GM10266 (cell line): Measurements from ENCODE around the gene SSH3.
A peak's percentile ranks its signal among the peaks of the same experiment; 100 is the strongest.

ENCODE experiments used
- DNase-seq: peaks from one replicate; pipeline ENCODE4 v3.0.0; 2012; ENCODE audit errors: extremely low spot score
- TF ChIP-seq, protein P1 (sequence below): IDR thresholded peaks from 2 replicates; pipeline ENCODE4 v1.5.1; 2012; ENCODE audit warnings: mild to moderate bottlenecking, low read depth; ENCODE audit not compliant: control insufficient read depth, insufficient read depth; ENCODE audit errors: missing control alignments

SSH3 gene

DNA sequence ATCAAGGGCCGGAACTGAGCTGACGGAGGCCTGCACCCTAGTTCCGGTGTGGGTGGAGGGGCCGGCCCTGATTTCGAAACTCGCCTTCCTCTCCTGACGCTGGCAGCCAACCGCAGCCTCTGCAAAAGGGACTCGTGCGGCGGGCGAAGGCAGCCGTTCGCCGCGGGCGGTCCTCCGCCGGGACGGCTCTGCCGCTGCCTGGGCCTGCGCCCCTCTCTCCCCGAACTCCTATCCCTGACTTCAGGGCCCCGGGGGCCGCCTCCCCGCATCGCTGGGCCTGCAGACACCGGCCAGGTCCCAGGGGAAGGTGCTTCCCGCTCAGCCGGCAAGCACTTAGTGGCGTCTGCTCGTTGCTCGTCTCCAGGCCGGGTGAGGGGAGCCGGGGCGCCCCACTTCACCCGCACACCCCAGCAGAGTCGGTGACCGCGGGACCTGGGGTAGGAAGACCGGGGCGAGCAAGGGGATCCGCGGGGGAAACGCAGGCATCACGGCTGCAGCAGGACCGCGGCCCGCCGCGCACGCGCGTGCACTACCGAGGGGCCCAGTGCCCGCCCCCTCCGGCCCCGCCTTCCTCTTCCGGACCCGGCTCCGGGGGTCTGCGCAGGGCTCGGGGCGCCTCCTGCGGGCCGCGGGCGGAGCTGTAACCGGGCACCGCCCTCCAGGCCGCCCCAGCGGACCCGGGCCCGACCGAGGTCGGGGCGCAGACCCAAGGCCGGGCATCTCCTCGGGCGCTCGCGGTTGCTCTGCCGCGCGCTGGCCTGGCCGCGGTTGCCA lies 14.7 kb upstream of the SSH3 start:
- DNase-seq = peak; percentile 95
- TF ChIP-seq, protein P1, sequence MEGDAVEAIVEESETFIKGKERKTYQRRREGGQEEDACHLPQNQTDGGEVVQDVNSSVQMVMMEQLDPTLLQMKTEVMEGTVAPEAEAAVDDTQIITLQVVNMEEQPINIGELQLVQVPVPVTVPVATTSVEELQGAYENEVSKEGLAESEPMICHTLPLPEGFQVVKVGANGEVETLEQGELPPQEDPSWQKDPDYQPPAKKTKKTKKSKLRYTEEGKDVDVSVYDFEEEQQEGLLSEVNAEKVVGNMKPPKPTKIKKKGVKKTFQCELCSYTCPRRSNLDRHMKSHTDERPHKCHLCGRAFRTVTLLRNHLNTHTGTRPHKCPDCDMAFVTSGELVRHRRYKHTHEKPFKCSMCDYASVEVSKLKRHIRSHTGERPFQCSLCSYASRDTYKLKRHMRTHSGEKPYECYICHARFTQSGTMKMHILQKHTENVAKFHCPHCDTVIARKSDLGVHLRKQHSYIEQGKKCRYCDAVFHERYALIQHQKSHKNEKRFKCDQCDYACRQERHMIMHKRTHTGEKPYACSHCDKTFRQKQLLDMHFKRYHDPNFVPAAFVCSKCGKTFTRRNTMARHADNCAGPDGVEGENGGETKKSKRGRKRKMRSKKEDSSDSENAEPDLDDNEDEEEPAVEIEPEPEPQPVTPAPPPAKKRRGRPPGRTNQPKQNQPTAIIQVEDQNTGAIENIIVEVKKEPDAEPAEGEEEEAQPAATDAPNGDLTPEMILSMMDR = peak; percentile 57

DNA sequence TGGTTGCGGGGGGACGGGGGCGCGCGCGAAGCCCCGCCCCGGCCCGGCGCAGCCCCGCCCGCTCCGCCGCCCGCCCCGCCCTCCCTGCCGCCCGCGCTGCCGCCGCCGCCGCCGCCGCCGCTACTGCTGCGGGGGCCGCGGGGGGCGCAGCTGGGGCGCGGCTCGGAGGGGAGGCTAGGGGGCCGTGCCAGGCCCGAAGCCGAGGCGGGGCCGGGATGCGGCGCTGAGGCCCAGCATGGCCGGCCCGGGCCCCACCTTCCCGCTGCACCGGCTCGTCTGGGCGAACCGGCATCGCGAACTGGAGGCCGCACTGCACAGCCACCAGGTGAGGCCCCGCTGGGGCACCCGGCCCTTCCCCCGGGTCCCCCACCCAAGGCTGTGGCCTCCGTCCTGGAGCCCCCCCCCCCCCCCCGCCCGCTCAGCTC lies 14.1 kb upstream of the SSH3 start, which contains the start of gene ANKRD13D:
TSS of gene ANKRD13D (plus strand) at position 78 of the 425 bp plus-strand sequence. CDS start at position 236, 158 bp downstream.
- TF ChIP-seq, protein P1 = peak; percentile 32

DNA sequence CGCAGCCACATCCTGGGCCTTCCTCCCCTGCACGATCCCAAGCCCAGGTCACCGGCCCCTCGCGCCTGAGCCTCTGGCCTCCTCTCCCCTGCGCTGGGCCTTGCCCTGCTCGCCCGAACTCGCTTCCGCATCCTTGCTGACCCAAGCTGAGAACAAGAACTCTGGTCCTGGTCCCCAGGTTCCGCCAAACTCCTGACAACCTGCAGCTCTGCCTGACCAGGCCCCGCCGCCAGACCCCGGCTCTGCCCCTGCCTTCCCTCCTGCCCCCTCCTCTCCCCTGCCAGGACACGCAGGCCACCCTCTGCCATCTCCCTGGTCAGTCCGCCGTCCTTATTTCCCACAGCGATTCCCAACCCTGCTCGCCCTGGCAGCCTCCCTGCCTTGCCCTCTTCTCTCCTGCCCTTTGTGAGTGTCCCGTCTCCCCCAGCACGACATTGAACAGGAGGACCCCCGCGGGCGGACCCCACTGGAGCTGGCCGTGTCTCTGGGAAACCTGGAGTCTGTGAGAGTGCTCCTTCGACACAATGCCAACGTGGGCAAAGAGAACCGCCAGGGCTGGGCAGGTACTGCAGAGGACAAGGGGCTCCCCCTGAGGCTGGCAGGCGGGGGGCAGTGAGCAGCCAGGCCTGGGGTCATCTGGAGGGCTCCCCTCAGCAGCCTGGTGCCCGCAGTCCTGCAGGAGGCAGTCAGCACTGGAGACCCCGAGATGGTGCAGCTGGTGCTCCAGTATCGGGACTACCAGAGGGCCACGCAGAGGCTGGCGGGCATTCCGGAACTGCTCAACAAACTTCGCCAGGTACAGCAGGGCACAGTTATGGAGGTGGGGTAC lies 13.5 kb upstream of the SSH3 start:
- DNase-seq = no peak
- TF ChIP-seq, protein P1 = no peak

More for the DNA sequence above, 14.1 kb upstream of the SSH3 start, which contains the start of gene ANKRD13D:
- DNase-seq = no peak

DNA sequence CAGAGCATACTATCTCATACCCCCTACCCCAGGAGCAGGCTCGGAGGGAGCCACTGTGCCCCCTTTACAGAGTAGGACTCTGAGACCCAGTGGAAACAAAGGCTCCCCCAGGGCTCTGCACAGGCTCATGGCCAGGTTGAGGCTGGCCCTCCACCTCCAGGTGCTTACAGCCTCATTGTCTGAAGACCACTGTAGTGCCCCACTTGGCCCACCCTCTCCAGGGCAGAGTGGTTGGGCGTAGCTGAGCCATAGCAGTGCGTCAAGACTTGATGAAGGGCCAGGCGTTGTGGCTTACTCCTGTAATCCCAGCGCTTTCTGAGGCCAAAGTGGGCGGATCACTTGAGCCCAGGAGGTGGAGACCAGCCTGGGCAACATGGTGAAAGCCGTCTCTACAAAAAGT lies 12.5 kb upstream of the SSH3 start:
- DNase-seq = no peak
- TF ChIP-seq, protein P1 = no peak

DNA sequence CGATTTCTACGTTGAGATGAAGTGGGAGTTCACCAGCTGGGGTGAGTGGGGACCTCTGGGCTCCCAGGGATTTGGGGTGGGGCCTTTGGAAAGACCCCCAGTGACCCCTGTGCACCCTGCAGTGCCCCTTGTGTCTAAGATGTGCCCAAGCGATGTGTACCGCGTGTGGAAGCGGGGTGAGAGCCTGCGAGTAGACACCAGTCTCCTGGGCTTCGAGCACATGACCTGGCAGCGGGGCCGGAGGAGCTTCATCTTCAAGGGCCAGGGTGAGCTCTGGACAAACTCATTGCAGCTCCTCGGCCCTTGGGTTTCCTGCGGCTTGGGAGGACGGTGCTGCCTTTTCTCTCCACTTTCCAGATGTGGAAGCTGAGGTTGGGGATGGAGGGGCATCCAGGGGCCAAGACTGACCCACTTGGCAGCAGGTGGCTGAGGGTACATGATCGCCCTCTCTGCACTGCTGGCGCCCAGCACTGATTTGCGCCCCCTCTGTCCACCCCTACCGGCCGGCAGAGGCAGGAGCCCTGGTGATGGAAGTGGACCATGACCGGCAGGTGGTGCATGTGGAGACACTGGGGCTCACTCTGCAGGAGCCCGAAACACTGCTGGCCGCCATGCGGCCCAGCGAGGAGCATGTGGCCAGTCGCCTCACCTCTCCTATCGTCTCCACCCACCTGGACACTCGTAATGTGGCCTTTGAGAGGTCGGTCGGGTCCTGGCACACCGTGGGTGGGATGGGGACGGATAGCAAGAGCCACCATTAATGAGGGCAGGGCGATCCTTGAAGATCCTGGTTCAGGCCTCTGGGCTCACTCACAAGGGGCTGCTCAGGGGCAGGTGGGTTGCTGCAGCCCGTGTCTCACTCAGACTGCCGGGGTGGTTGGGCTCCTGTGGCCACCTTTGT lies 11.6 kb upstream of the SSH3 start:
- TF ChIP-seq, protein P1 = no peak
- no peak for DNase-seq

DNA sequence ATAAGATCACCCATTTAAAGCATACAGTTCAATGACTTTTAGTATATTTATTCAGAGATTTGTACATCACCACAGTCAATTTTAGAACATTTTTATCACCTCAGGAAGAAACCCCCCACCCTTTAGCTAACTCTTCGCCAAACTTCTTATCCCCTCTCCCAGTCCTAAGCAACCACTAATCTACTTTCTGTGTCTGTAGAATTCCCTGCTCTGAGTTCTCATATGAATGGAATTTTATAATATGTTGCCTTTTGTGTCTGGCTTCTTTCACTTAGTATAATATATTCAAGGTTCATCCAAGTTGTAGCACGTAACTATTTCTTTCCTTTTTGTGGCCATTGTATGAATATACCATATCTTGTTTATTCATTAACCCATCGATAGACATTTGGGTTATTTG lies 10.7 kb upstream of the SSH3 start:
- TF ChIP-seq, protein P1 = no peak

More for the DNA sequence above, 10.7 kb upstream of the SSH3 start:
- no peak for DNase-seq
